Fibroblast of skin of left quadriceps (primary cell): ENCODE results near the gene RBL2.
A peak's percentile ranks its signal among the peaks of the same experiment; 100 is the strongest.
"Not testable (repeated sequence)": the region's sequence is repeated elsewhere in the genome, so short reads cannot be mapped to it uniquely, and the experiment has no call there.

Experiments
- DNase-seq, 2 experiments: peaks; one replicate each; pipeline ENCODE4 v3.0.0-alpha.2; 2013; ENCODE audit warnings: low read depth in 2 of 2

Gene RBL2

GRCh38 chr16:53434377-53435065 is at the start of gene RBL2:
RBL2 (plus strand) TSS chr16:53434471; CDS start chr16:53434557, 86 bp downstream.
- peak; percentile 52 to 54 for DNase-seq

- DNase-seq = not testable (repeated sequence)
Observed at GRCh38 chr16:53384610-53385009, 49.7 kb upstream of the RBL2 start.

GRCh38 chr16:53404959-53405358 is 29.3 kb upstream of the RBL2 start:
- DNase-seq = no peak

GRCh38 chr16:53412549-53412948 is 21.7 kb upstream of the RBL2 start:
- no peak for DNase-seq

- no peak for DNase-seq
Observed at GRCh38 chr16:53413864-53414263, 20.4 kb upstream of the RBL2 start.

GRCh38 chr16:53414381-53414780 is 19.9 kb upstream of the RBL2 start:
- DNase-seq = no peak

- no peak for DNase-seq
Observed at GRCh38 chr16:53415504-53415903, 18.8 kb upstream of the RBL2 start.

GRCh38 chr16:53417011-53417410 is 17.3 kb upstream of the RBL2 start:
- DNase-seq = no peak

- no peak for DNase-seq
Observed at GRCh38 chr16:53417976-53418375, 16.3 kb upstream of the RBL2 start.

- not testable (repeated sequence) for DNase-seq
Observed at GRCh38 chr16:53419383-53419709, 14.9 kb upstream of the RBL2 start.

GRCh38 chr16:53421248-53421647 is 13.0 kb upstream of the RBL2 start:
- no peak for DNase-seq

- DNase-seq = not testable (repeated sequence)
Observed at GRCh38 chr16:53423968-53424367, 10.3 kb upstream of the RBL2 start.

GRCh38 chr16:53428681-53429080 is 5.6 kb upstream of the RBL2 start:
- DNase-seq = no peak

- no peak for DNase-seq
Observed at GRCh38 chr16:53429221-53429943, 4.9 kb upstream of the RBL2 start.

GRCh38 chr16:53430363-53430762 is 3.9 kb upstream of the RBL2 start:
- no peak for DNase-seq

GRCh38 chr16:53433509-53433908 is 762 bp upstream of the RBL2 start:
- no peak for DNase-seq

GRCh38 chr16:53433930-53434376 is 318 bp upstream of the RBL2 start:
- no peak for DNase-seq

GRCh38 chr16:53435066-53435688 is 906 bp downstream of the RBL2 start:
- DNase-seq = peak; percentile 34

- no peak for DNase-seq
Observed at GRCh38 chr16:53440125-53440524, 5.9 kb downstream of the RBL2 start.

GRCh38 chr16:53445534-53445933 is 11.3 kb downstream of the RBL2 start:
- no peak for DNase-seq

GRCh38 chr16:53446090-53446489 is 11.8 kb downstream of the RBL2 start:
- DNase-seq = no peak

- DNase-seq = no peak
Observed at GRCh38 chr16:53449816-53450517, 15.7 kb downstream of the RBL2 start.
